EH (cell line): ENCODE measurements around the gene KCNK7.
A peak's percentile ranks its signal among the peaks of the same experiment; 100 is the strongest.

Experiments
- DNase-seq: peaks from one replicate; pipeline ENCODE4 v3.0.0-alpha.2; 2015; ENCODE audit warnings: low read depth

The KCNK7 gene

GRCh38 chr11:65557280-65558001 lies 38.2 kb downstream of the KCNK7 start:
- peak; percentile 49 for DNase-seq

- no peak for DNase-seq
These were observed 38.9 kb downstream of the KCNK7 start for GRCh38 chr11:65556470-65557279.

- peak; percentile 95 for DNase-seq
These were observed 39.8 kb downstream of the KCNK7 start for GRCh38 chr11:65555693-65556231.

- DNase-seq: no peak
These were observed 40.7 kb downstream of the KCNK7 start for GRCh38 chr11:65554842-65555430.

GRCh38 chr11:65554057-65554818 lies 41.4 kb downstream of the KCNK7 start:
- no peak for DNase-seq

GRCh38 chr11:65553301-65554001 lies 42.1 kb downstream of the KCNK7 start:
- no peak for DNase-seq

GRCh38 chr11:65552388-65552951 lies 43.1 kb downstream of the KCNK7 start:
- DNase-seq: no peak

GRCh38 chr11:65551572-65552387 lies 43.8 kb downstream of the KCNK7 start:
- DNase-seq: peak; percentile 43

- DNase-seq: no peak
These were observed 46.5 kb downstream of the KCNK7 start for GRCh38 chr11:65549096-65549495.

GRCh38 chr11:65548395-65548794 lies 47.2 kb downstream of the KCNK7 start:
- DNase-seq: no peak

GRCh38 chr11:65547446-65548125 lies 48.0 kb downstream of the KCNK7 start:
- no peak for DNase-seq

GRCh38 chr11:65546217-65546958 lies 49.2 kb downstream of the KCNK7 start:
- DNase-seq: no peak

GRCh38 chr11:65545853-65546216 lies 49.8 kb downstream of the KCNK7 start:
- DNase-seq: no peak
